Stomach (tissue), 9 donors: ENCODE measurements around the gene TUBGCP2. TPM values are rescaled to one million over a fixed set of nuclear protein-coding genes. Genes with fewer than 3 reads are reported as not detected.

Experiments
- DNase-seq, 2 donors: peaks; one replicate each; pipeline versions ENCODE4 v3.0.0 to v3.0.0-alpha.2; 2013 to 2019
- H3K27ac ChIP-seq, 5 donors: fragments of 200-600 bp in 4 of 5; sonication (generic) in 4 of 5; one replicate each; pipeline ENCODE4 v1.5.1; 2013 to 2019; ENCODE audit warnings: mild to moderate bottlenecking in 1 of 5, moderate library complexity in 1 of 5
- H3K27me3 ChIP-seq, 3 donors: fragments of 200-600 bp; sonication (generic); one replicate each; pipeline ENCODE4 v1.5.1; 2017 to 2019; ENCODE audit warnings: mixed run types in 1 of 3
- H3K36me3 ChIP-seq, 4 donors: fragments of 200-600 bp; sonication (generic); 1 replicate in 3 of 4; 2 replicates in 1 of 4; pipeline ENCODE4 v1.5.1; 2016 to 2019
- H3K4me1 ChIP-seq, 4 donors: fragments of 200-600 bp; sonication (generic); one replicate each; pipeline ENCODE4 v1.5.1; 2016 to 2019
- H3K4me3 ChIP-seq, 4 donors: fragments of 200-600 bp; sonication (generic) in 3 of 4; one replicate each; pipeline ENCODE4 v1.5.1; 2016 to 2019; ENCODE audit warnings: mild to moderate bottlenecking in 1 of 4
- H3K9me3 ChIP-seq, 4 donors: fragments of 200-600 bp; sonication (generic); one replicate each; pipeline ENCODE4 v1.5.1; 2016 to 2019
- CTCF ChIP-seq, 7 experiments: fragments of 450-650 bp in 4 of 7; fragments of 200-600 bp in 3 of 7; sonication (generic) in 3 of 7; IDR thresholded peaks; one replicate each; pipeline ENCODE4 v1.5.1; 2016 to 2019; ENCODE audit warnings: antibody characterized with exemption in 7 of 7, control low read depth in 2 of 7, mild to moderate bottlenecking in 1 of 7
- EP300 ChIP-seq: sonication (generic); formaldehyde crosslinking; IDR thresholded peaks from one replicate; pipeline ENCODE4 v1.6.1; 2017; ENCODE audit warnings: antibody characterized with exemption
- POLR2A ChIP-seq, 4 donors: fragments of 450-650 bp; IDR thresholded peaks; one replicate each; pipeline ENCODE4 v1.6.1; 2016; ENCODE audit warnings: antibody characterized with exemption in 4 of 4, control low read depth in 2 of 4, mild to moderate bottlenecking in 1 of 4, moderate library complexity in 1 of 4
- POLR2AphosphoS5 ChIP-seq, 3 donors: sonication (generic); formaldehyde crosslinking; IDR thresholded peaks; one replicate each; pipeline ENCODE4 v1.6.1; 2016; ENCODE audit warnings: antibody characterized with exemption in 3 of 3
- WGBS, 5 donors: extraction: QIAGEN DNeasy Blood & Tissue Kit in 3 of 5; methylation state at CpG; one replicate each; pipeline versions ENCODE4 v1.1.5 to v1.1.7; 2013 to 2018; 5-methylcytosine and 5-hydroxymethylcytosine counted together
- intact Hi-C: fragments of 100-400 bp; cut with DNase I; formaldehyde crosslinking; loops from one replicate; pipeline ENCODE4 v1.15.1; 2023; ENCODE audit warnings: low total_unique reads
- polyA plus RNA-seq, 3 donors: library from polyadenylated mRNA; stranded (reverse); fragments of 200-250 nt; gene quantifications; one replicate each; pipeline ENCODE4 v1.2.3, GENCODE V29; 2013
- total RNA-seq, 5 donors: library from RNA; depleted of rRNA; stranded (reverse); fragments of >200 nt; gene quantifications; one replicate each; pipeline versions ENCODE4 v1.1.0 to v1.2.3, GENCODE V29; 2014 to 2016
- donor health status: healthy with polysubstance abuse.
- donor health status: Bipolar disorder and iron deficiency.
- donor health status: healthy.

The TUBGCP2 gene
- total and polyA plus RNA-seq, 8 donors: 18.3 to 117 (median 47.6) TPM

DNA sequence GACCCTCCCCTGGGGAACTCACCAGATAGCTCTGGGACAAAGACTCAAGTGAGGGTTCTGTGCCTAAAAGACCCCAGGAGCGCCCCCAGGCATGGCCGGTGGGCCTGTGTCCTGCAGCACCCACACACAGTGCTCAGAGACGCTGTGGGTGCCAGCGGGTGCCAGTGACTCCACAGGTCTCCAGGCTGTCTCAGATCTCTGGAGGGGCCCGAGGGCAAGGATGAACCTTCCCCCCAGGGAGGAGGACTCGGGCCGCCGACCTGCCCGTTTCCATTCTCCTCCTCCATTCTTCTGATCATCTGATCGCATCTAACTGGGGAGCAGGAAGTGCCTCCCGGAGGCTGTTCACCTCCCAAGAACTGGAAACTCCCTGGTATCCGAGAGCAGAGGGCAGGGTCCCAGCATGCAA is 33.0 kb downstream of the TUBGCP2 start:
- peaks cover 0 to 42% (median 13%) of the 10 kb centered on the region in 3 donors for H3K27me3 ChIP-seq
- peaks cover 46 to 73% (median 54%) of the 10 kb centered on the region in 4 donors for H3K4me1 ChIP-seq
- DNase-seq: peak in 1 of 2 donors; percentile 55
- intact Hi-C loops: no loop called here
- no peak for TF ChIP-seq CTCF (IDR thresholded peaks at IDR 0.05)
- TF ChIP-seq EP300: no peak
- TF ChIP-seq POLR2A (IDR thresholded peaks at IDR 0.05): no peak
- TF ChIP-seq POLR2AphosphoS5 (IDR thresholded peaks at IDR 0.05): no peak
- H3K9me3 ChIP-seq: no peaks in the 10 kb centered on the region
- peak overlapping the region; percentile 5 to 56 (median 43) for H3K4me3 ChIP-seq
- peak overlapping the region in 4 of 5 donors; percentile 39 to 86 (median 70) for H3K27ac ChIP-seq
- peaks cover 8 to 52% (median 42%) of the 10 kb centered on the region in 4 donors for H3K36me3 ChIP-seq
- WGBS, 5 donors: 10 to 23% (median 13%) methylated on average over 10 to 12 of the region's 12 CpGs

DNA sequence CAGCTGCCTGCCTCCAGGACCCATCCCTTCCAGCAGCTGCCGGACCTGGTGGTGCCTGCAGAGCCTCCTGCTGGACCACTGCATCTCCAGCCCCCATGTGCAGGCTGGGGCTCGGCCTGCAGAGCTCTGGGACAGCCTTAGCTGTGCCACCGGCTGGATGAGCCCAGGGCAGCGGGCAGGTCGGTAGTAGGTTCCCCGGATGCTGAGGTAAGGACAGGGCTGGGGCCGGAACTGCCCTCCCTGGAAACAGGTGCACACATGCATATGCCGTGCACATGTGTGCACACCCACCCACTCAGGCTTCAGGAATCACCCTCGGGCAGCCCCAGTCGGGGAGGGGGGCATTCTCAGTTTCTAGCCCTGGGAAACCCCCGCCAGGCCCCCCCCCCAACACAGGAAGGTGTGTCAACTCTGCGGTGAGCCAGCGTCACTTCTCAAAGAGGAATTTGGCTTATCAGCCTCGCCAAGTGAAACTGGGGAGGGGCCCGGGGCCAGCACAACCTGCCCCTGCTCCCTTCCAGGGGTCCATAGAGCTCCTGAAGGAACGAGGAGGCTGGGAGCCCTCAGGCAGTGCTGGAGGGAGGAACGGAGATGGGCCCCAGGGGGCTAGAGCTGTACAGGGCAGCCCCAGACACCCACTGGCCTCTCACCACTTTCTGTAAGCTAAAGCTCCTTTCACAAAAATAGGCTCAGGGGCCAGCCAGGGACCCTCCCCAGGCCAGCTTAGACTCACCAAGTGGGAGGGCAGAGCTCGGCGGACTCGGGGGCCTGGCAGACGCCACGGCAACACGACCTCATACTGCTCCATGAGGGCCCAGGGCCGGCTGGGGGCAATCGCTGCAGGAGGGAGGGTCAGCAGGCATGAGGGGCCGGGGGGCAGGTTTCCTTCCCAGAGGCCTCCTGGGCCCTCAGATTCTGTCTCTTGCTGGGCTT is 33.7 kb downstream of the TUBGCP2 start:
- Histone ChIP-seq H3K9me3 (no peaks in the 10 kb centered on the region), H3K27me3 (peaks cover 0 to 42% (median 13%) of the 10 kb centered on the region in 3 donors), H3K27ac (peak overlapping the region in 4 of 5 donors; percentile 29 to 86 (median 70)), H3K4me3 (peak overlapping the region; percentile 5 to 56 (median 43)), H3K4me1 (peaks cover 46 to 68% (median 54%) of the 10 kb centered on the region in 4 donors), H3K36me3 (peaks cover 8 to 52% (median 42%) of the 10 kb centered on the region in 4 donors)
- intact Hi-C loops: no loop called here
- no peak for TF ChIP-seq EP300
- no peak for TF ChIP-seq POLR2A (IDR thresholded peaks at IDR 0.05)
- no peak for TF ChIP-seq POLR2AphosphoS5 (IDR thresholded peaks at IDR 0.05)
- no peak for TF ChIP-seq CTCF (IDR thresholded peaks at IDR 0.05)
- WGBS, 5 donors: 23 to 28% (median 26%) methylated on average over 6 to 26 of the region's 26 CpGs
- peak; percentile 53 to 85 for DNase-seq

DNA sequence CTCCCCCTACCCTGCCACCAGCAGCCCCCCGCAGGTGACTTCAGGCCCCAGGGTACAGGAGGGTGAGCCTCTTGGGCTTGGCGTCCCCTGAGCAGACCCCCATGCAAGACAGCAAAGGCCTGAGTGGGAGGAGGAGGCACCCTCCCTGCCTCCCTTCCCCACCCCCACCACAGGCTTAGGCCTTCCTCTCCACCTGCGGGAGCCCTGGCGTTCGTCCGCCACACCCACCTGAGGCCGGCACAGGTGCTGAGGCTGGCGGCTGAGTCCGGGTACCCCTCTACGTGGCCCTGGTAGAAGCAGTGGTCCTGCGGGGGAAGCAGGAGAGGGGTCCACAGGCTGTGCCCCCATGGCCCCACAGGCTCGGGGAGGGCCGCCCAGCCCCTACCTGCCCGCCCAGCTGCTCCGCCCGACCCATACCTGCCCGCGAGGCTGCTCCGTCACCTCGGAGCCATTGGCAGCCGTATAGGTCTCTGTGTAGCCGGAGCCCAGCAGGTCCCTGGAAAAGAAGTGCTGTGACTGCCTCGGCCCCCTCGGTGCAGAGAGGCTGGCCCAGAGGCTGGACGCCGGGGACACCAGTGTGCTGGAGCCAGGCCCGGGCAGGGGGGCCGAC is 35.0 kb downstream of the TUBGCP2 start:
- no peak for TF ChIP-seq CTCF (IDR thresholded peaks at IDR 0.05)
- no peak for TF ChIP-seq EP300
- TF ChIP-seq POLR2A (IDR thresholded peaks at IDR 0.05): no peak
- no peak for TF ChIP-seq POLR2AphosphoS5 (IDR thresholded peaks at IDR 0.05)
- WGBS, 5 donors: 61 to 77% (median 68%) methylated on average over 16 to 28 of the region's 28 CpGs
- Histone ChIP-seq H3K4me3 (no peak overlapping the region), H3K27me3 (peaks cover 0 to 42% (median 13%) of the 10 kb centered on the region in 3 donors), H3K9me3 (no peaks in the 10 kb centered on the region), H3K27ac (no peak overlapping the region), H3K4me1 (peaks cover 39 to 54% (median 43%) of the 10 kb centered on the region in 4 donors), H3K36me3 (peaks cover 3 to 52% (median 44%) of the 10 kb centered on the region in 4 donors)
- intact Hi-C loops: no loop called here
- DNase-seq: peak in 1 of 2 donors; percentile 48

- peaks cover 0 to 42% (median 13%) of the 10 kb centered on the region in 3 donors for H3K27me3 ChIP-seq
- DNase-seq: no peak
- no peaks in the 10 kb centered on the region for H3K9me3 ChIP-seq
- no peak overlapping the region for H3K4me3 ChIP-seq
- peaks cover 33 to 48% (median 37%) of the 10 kb centered on the region in 4 donors for H3K4me1 ChIP-seq
- H3K36me3 ChIP-seq: peaks cover 3 to 55% (median 48%) of the 10 kb centered on the region in 4 donors
- no peak overlapping the region for H3K27ac ChIP-seq
- TF ChIP-seq POLR2A (IDR thresholded peaks at IDR 0.05): no peak
- no peak for TF ChIP-seq EP300
- TF ChIP-seq CTCF (IDR thresholded peaks at IDR 0.05): no peak
- no peak for TF ChIP-seq POLR2AphosphoS5 (IDR thresholded peaks at IDR 0.05)
- 90 to 96% (median 94%) methylated on average over 13 to 25 of the region's 25 CpGs for WGBS, 5 donors
- intact Hi-C loops: no loop called here
These were observed 35.7 kb downstream of the TUBGCP2 start for GRCh38 chr10:133272964-133273420.
